Natural killer cell (primary cell): ENCODE measurements around the gene MLXIP. TPM values are rescaled to one million over a fixed set of nuclear protein-coding genes. Genes with fewer than 3 reads are reported as not detected.

ENCODE experiments used
- ATAC-seq, 3 donors: fragments of 150-1000 bp in 2 of 3; fragments of 200-7000 bp in 1 of 3; cut with Tn5 transposase; 1 replicate in 1 of 3; 2 replicates in 2 of 3; pipeline ENCODE4 v1.10.0; 2021; ENCODE audit warnings: mild to moderate bottlenecking in 2 of 3, moderate library complexity in 2 of 3
- DNase-seq, 2 donors: peaks; one replicate each; pipeline versions ENCODE4 v3.0.0 to v3.0.0-alpha.2; 2013 to 2021; ENCODE audit warnings: mixed read lengths in 1 of 2
- H3K27ac ChIP-seq: one replicate; pipeline ENCODE4 v1.5.1; 2013; ENCODE audit warnings: mild to moderate bottlenecking, low read length
- H3K27me3 ChIP-seq: one replicate; pipeline ENCODE4 v1.6.1; 2013; ENCODE audit warnings: low read length; ENCODE audit not compliant: control insufficient read depth, insufficient read depth
- H3K36me3 ChIP-seq: one replicate; pipeline ENCODE4 v1.6.1; 2013; ENCODE audit warnings: low read length; ENCODE audit not compliant: control insufficient read depth, insufficient read depth
- H3K4me1 ChIP-seq: one replicate; pipeline ENCODE4 v1.6.1; 2013; ENCODE audit warnings: low read length; ENCODE audit not compliant: control insufficient read depth, insufficient read depth
- H3K4me3 ChIP-seq: one replicate; pipeline ENCODE4 v1.5.1; 2013; ENCODE audit warnings: low read length
- H3K9me3 ChIP-seq: one replicate; pipeline ENCODE4 v1.6.1; 2013; ENCODE audit warnings: low read length; ENCODE audit not compliant: control insufficient read depth, insufficient read depth
- H3K27ac Mint-ChIP-seq, 2 donors: one replicate each; pipeline ENCODE4 v1.8.0; 2022; ENCODE audit warnings: mild to moderate bottlenecking in 2 of 2, mixed read lengths in 2 of 2, moderate library complexity in 1 of 2
- H3K27me3 Mint-ChIP-seq, 2 donors: one replicate each; pipeline ENCODE4 v1.8.0; 2022; ENCODE audit warnings: low read depth in 2 of 2, mixed read lengths in 2 of 2
- H3K36me3 Mint-ChIP-seq: one replicate; pipeline ENCODE4 v1.8.0; 2022; ENCODE audit warnings: mixed read lengths
- H3K4me1 Mint-ChIP-seq, 2 donors: one replicate each; pipeline ENCODE4 v1.8.0; 2022; ENCODE audit warnings: mixed read lengths in 2 of 2
- H3K4me3 Mint-ChIP-seq: one replicate; pipeline ENCODE4 v1.8.0; 2022; ENCODE audit warnings: mild to moderate bottlenecking, moderate library complexity, mixed read lengths
- H3K9me3 Mint-ChIP-seq, 2 donors: one replicate each; pipeline ENCODE4 v1.8.0; 2022; ENCODE audit warnings: mixed read lengths in 2 of 2
- CTCF ChIP-seq: fragments of 200-600 bp; IDR thresholded peaks from one replicate; pipeline ENCODE4 v1.8.0; 2022; ENCODE audit warnings: antibody characterized with exemption
- WGBS: methylation state at CpG from one replicate; pipeline ENCODE4 v1.1.7; 2013; ENCODE audit warnings: missing lambda C conversion rate; ENCODE audit not compliant: insufficient coverage; 5-methylcytosine and 5-hydroxymethylcytosine counted together
- intact Hi-C: fragments of 100-400 bp; cut with micrococcal nuclease; formaldehyde crosslinking; loops from one replicate; pipeline ENCODE4 v1.14.2; 2022
- total RNA-seq, 4 donors: library from RNA; stranded (reverse); fragments of 120-200 nt in 1 of 4; gene quantifications; one replicate each; pipeline versions ENCODE4 v1.2.3 to v1.2.4, GENCODE V29; 2013 to 2022

MLXIP gene
- total RNA-seq, 3 donors from 2014 or later (not counting 1 experiment from before 2014, with no cell fraction given): 83.8 to 92.4 (median 86.1) TPM

GRCh38 chr12:122079532-122080081 lies 1.1 kb downstream of the MLXIP start:
- peaks cover 0 to 2% of the 10 kb centered on the region in 2 donors for H3K27me3 Mint-ChIP-seq
- Histone ChIP-seq H3K4me1 (peaks cover 55% of the 10 kb centered on the region), H3K36me3 (no peaks in the 10 kb centered on the region), H3K9me3 (no peaks in the 10 kb centered on the region), H3K27ac (peak overlapping the region; percentile 24), H3K27me3 (no peaks in the 10 kb centered on the region), H3K4me3 (peak overlapping the region; percentile 83)
- H3K4me3 Mint-ChIP-seq: peak overlapping the region; percentile 72
- H3K9me3 Mint-ChIP-seq: no peaks in the 10 kb centered on the region
- DNase-seq (peak; percentile 26 to 49), ATAC-seq (no peak)
- peak overlapping the region; percentile 79 to 86 for H3K27ac Mint-ChIP-seq
- peaks cover 50 to 54% of the 10 kb centered on the region in 2 donors for H3K4me1 Mint-ChIP-seq
- WGBS: under 1% methylated on average over 11 of the region's 13 CpGs
- no peak for TF ChIP-seq CTCF
- intact Hi-C loops: loop anchor here (2.0 kb wide), 1 partner anchor 25 kb away; no protein-coding TSS in a partner anchor
- H3K36me3 Mint-ChIP-seq: no peaks in the 10 kb centered on the region

GRCh38 chr12:122080149-122081082 lies 1.9 kb downstream of the MLXIP start:
- ATAC-seq (no peak), DNase-seq (no peak)
- Mint-ChIP-seq H3K9me3 (no peaks in the 10 kb centered on the region), H3K27me3 (peaks cover 0 to 1% of the 10 kb centered on the region in 2 donors), H3K4me3 (peak overlapping the region; percentile 72), H3K27ac (peak overlapping the region; percentile 79 to 86), H3K36me3 (no peaks in the 10 kb centered on the region), H3K4me1 (peaks cover 54 to 59% of the 10 kb centered on the region in 2 donors)
- TF ChIP-seq CTCF: no peak
- Histone ChIP-seq H3K9me3 (no peaks in the 10 kb centered on the region), H3K27me3 (no peaks in the 10 kb centered on the region), H3K36me3 (no peaks in the 10 kb centered on the region), H3K4me3 (peak overlapping the region; percentile 83), H3K27ac (peak overlapping the region; percentile 24), H3K4me1 (peaks cover 63% of the 10 kb centered on the region)
- intact Hi-C loops: loop anchor here (2.0 kb wide), 1 partner anchor 24 kb away; no protein-coding TSS in a partner anchor
- WGBS: 19% methylated on average over 16 of the region's 18 CpGs

- Histone ChIP-seq H3K9me3 (no peaks in the 10 kb centered on the region), H3K4me1 (peaks cover 70% of the 10 kb centered on the region), H3K27me3 (no peaks in the 10 kb centered on the region), H3K27ac (peak overlapping the region; percentile 77), H3K36me3 (peaks cover 2% of the 10 kb centered on the region), H3K4me3 (peak overlapping the region; percentile 83)
- no peak for TF ChIP-seq CTCF
- H3K27me3 Mint-ChIP-seq: no peaks in the 10 kb centered on the region
- H3K4me1 Mint-ChIP-seq: peaks cover 61 to 67% of the 10 kb centered on the region in 2 donors
- H3K9me3 Mint-ChIP-seq: no peaks in the 10 kb centered on the region
- H3K27ac Mint-ChIP-seq: peak overlapping the region; percentile 79 to 86
- intact Hi-C loops: loop anchor here (2.0 kb wide), 1 partner anchor 24 kb away; no protein-coding TSS in a partner anchor
- no peaks in the 10 kb centered on the region for H3K36me3 Mint-ChIP-seq
- ATAC-seq (no peak), DNase-seq (no peak)
- H3K4me3 Mint-ChIP-seq: peak overlapping the region; percentile 72
- WGBS: 50% methylated on average over 8 of the region's 9 CpGs
Observed at GRCh38 chr12:122081083-122081696, 2.6 kb downstream of the MLXIP start.
